NCI-H187 treated with DMSO at 0.1 percent for 48 hours (cell line): ENCODE data around the gene KIF1B.
"Not testable (repeated sequence)": the region's sequence is repeated elsewhere in the genome, so short reads cannot be mapped to it uniquely, and the experiment has no call there.

Source experiments
- DNase-seq: peaks from one replicate; lab custom pipeline; 2025; lab: John Stamatoyannopoulos, UW

KIF1B gene

GRCh38 chr1:10236405-10237156 lies 26.2 kb downstream of the KIF1B start:
- DNase-seq: no peak

GRCh38 chr1:10237157-10237539 lies 26.8 kb downstream of the KIF1B start:
- DNase-seq: no peak

GRCh38 chr1:10242135-10242534 lies 31.8 kb downstream of the KIF1B start:
- DNase-seq: no peak

GRCh38 chr1:10242811-10243210 lies 32.4 kb downstream of the KIF1B start:
- no peak for DNase-seq

- DNase-seq: no peak
Observed at GRCh38 chr1:10245674-10246073, 35.3 kb downstream of the KIF1B start.

GRCh38 chr1:10249808-10250457 lies 39.6 kb downstream of the KIF1B start:
- DNase-seq: no peak

- no peak for DNase-seq
Observed at GRCh38 chr1:10250663-10251062, 40.3 kb downstream of the KIF1B start.

GRCh38 chr1:10251325-10252108 lies 41.1 kb downstream of the KIF1B start:
- not testable (repeated sequence) for DNase-seq

- no peak for DNase-seq
Observed at GRCh38 chr1:10252508-10252907, 42.1 kb downstream of the KIF1B start.

GRCh38 chr1:10253149-10253548 lies 42.8 kb downstream of the KIF1B start:
- no peak for DNase-seq

GRCh38 chr1:10253755-10254154 lies 43.4 kb downstream of the KIF1B start:
- DNase-seq: no peak

- DNase-seq: no peak
Observed at GRCh38 chr1:10257851-10258250, 47.5 kb downstream of the KIF1B start.

GRCh38 chr1:10259547-10259946 lies 49.2 kb downstream of the KIF1B start:
- not testable (repeated sequence) for DNase-seq

- DNase-seq: no peak
Observed at GRCh38 chr1:10263450-10264082, 53.2 kb downstream of the KIF1B start.

- DNase-seq: no peak
Observed at GRCh38 chr1:10265027-10265426, 54.7 kb downstream of the KIF1B start.

- no peak for DNase-seq
Observed at GRCh38 chr1:10265900-10266299, 55.5 kb downstream of the KIF1B start.

GRCh38 chr1:10267319-10267718 lies 56.9 kb downstream of the KIF1B start:
- DNase-seq: no peak

- no peak for DNase-seq
Observed at GRCh38 chr1:10267921-10268320, 57.6 kb downstream of the KIF1B start.

- DNase-seq: no peak
Observed at GRCh38 chr1:10271090-10271489, 60.7 kb downstream of the KIF1B start.

GRCh38 chr1:10271869-10272268 lies 61.5 kb downstream of the KIF1B start:
- no peak for DNase-seq

GRCh38 chr1:10272274-10272673 lies 61.9 kb downstream of the KIF1B start:
- DNase-seq: no peak

GRCh38 chr1:10278880-10279279 lies 68.5 kb downstream of the KIF1B start:
- no peak for DNase-seq
